Heart left ventricle (tissue), 13 donors: Measurements from ENCODE around the gene CLASP2.

Experiments used
- CTCF ChIP-seq, 12 donors: fragments of 200-600 bp; sonication (generic) in 4 of 12; IDR thresholded peaks; one replicate each; pipeline versions ENCODE4 v1.5.0 to v1.8.0; 2018 to 2022; ENCODE audit warnings: antibody characterized with exemption in 12 of 12, mild to moderate bottlenecking in 5 of 12
- POLR2A ChIP-seq, 2 donors: fragments of 450-650 bp; IDR thresholded peaks; one replicate each; pipeline ENCODE4 v1.6.1; 2017; ENCODE audit warnings: antibody characterized with exemption in 2 of 2, mild to moderate bottlenecking in 2 of 2, moderate library complexity in 2 of 2
- donor health status: ischemic (EF 13 %, LVEDD 7.1; RV severe dilation, severe dysfunction).
- donor health status: DM: no; HTN: yes; CAD: no.
- donor health status: DM: no; HTN: no; CAD: no.
- donor health status: ischemic (EF 25% LVEDD 6.9; RV normal size, moderate dysfunction).
- donor health status: ischemic (EF 25% LVEDD 5.7; RV mildly dilated, moderate dysfunction).
- donor health status: ischemic (EF 35%, LVEDD 5.7; RV mildly dilated, moderate dysfunction).
- donor health status: nonischemic (EF 11% LVEDD 7.7; RV severe dilation, severe dysfunction).
- donor health status: DM: yes; HTN: yes; CAD: no.
- donor health status: PGD.
- donor health status: ischemic (EF 29% LVEDD 5.4; RV normal size, mild dysfunction).
- donor health status: nonischemic (EF 23%, LVEDD 6.1; RV moderate dilation, normal function).

- no peak for TF ChIP-seq CTCF (IDR thresholded peaks at IDR 0.05)
- no peak for TF ChIP-seq POLR2A (IDR thresholded peaks at IDR 0.05)
Measured at GRCh38 chr3:33521736-33522135, 196.3 kb downstream of the CLASP2 start.
